T-helper 17 cell (primary cell): ENCODE results near the gene RASL11B. TPM values are rescaled to one million over a fixed set of nuclear protein-coding genes. Genes with fewer than 3 reads are reported as not detected.

ENCODE experiments used
- ATAC-seq: fragments of 150-1000 bp; cut with Tn5 transposase; 2 replicates; pipeline ENCODE4 v1.10.0; 2021; ENCODE audit warnings: mild to moderate bottlenecking, moderate library complexity
- DNase-seq, 3 donors: peaks; one replicate each; pipeline versions ENCODE4 v3.0.0 to v3.0.0-alpha.2; 2020 to 2021
- H3K9me3 ChIP-seq: one replicate; pipeline ENCODE4 v1.7.0; 2013; ENCODE audit warnings: low read length, mild to moderate bottlenecking; ENCODE audit not compliant: control insufficient read depth, poor library complexity, severe bottlenecking
- H3K27ac Mint-ChIP-seq: one replicate; pipeline ENCODE4 v1.8.0; 2022; ENCODE audit warnings: mild to moderate bottlenecking, moderate library complexity, mixed read lengths
- H3K27me3 Mint-ChIP-seq: one replicate; pipeline ENCODE4 v1.8.0; 2022; ENCODE audit warnings: mixed read lengths
- H3K36me3 Mint-ChIP-seq: one replicate; pipeline ENCODE4 v1.8.0; 2022; ENCODE audit warnings: low read depth, mixed read lengths
- H3K4me1 Mint-ChIP-seq: one replicate; pipeline ENCODE4 v1.8.0; 2022; ENCODE audit warnings: mild to moderate bottlenecking, mixed read lengths
- H3K4me3 Mint-ChIP-seq: one replicate; pipeline ENCODE4 v1.8.0; 2022; ENCODE audit warnings: mild to moderate bottlenecking, moderate library complexity, mixed read lengths
- total RNA-seq, 4 donors: library from RNA in 2 of 4; stranded (reverse) in 2 of 4; gene quantifications; one replicate each; pipeline ENCODE4 v1.2.3 and lab custom pipeline; 2022 to 2026

The RASL11B gene
- total RNA-seq, 2 donors from 2014 or later: not detected

GRCh38 chr4:52852711-52853110, 9.4 kb upstream of the RASL11B start:
- Mint-ChIP-seq H3K4me3 (no peak overlapping the region), H3K27ac (no peak overlapping the region), H3K27me3 (no peaks in the 10 kb centered on the region), H3K36me3 (no peaks in the 10 kb centered on the region), H3K4me1 (no peaks in the 10 kb centered on the region)
- ATAC-seq (no peak), DNase-seq (no peak)
- H3K9me3 ChIP-seq: no peaks in the 10 kb centered on the region

- no peaks in the 10 kb centered on the region for H3K9me3 ChIP-seq
- no peak overlapping the region for H3K4me3 Mint-ChIP-seq
These were observed 8.8 kb upstream of the RASL11B start for GRCh38 chr4:52853351-52853750.

GRCh38 chr4:52856801-52857200, 5.3 kb upstream of the RASL11B start:
- H3K4me1 Mint-ChIP-seq: peaks cover 3% of the 10 kb centered on the region
- H3K27me3 Mint-ChIP-seq: peaks cover 18% of the 10 kb centered on the region
- no peak overlapping the region for H3K4me3 Mint-ChIP-seq
- ATAC-seq: no peak
- H3K9me3 ChIP-seq: peaks cover 3% of the 10 kb centered on the region
- no peak overlapping the region for H3K27ac Mint-ChIP-seq
- DNase-seq: no peak
- no peaks in the 10 kb centered on the region for H3K36me3 Mint-ChIP-seq

More at GRCh38 chr4:52853351-52853750, 8.8 kb upstream of the RASL11B start:
- no peaks in the 10 kb centered on the region for H3K36me3 Mint-ChIP-seq
- ATAC-seq: no peak
- H3K4me1 Mint-ChIP-seq: no peaks in the 10 kb centered on the region
- no peak for DNase-seq
- no peak overlapping the region for H3K27ac Mint-ChIP-seq
- no peaks in the 10 kb centered on the region for H3K27me3 Mint-ChIP-seq

GRCh38 chr4:52860361-52860760, 1.8 kb upstream of the RASL11B start:
- Mint-ChIP-seq H3K36me3 (no peaks in the 10 kb centered on the region), H3K4me1 (peaks cover 3% of the 10 kb centered on the region), H3K27me3 (peaks cover 26% of the 10 kb centered on the region), H3K27ac (no peak overlapping the region), H3K4me3 (no peak overlapping the region)
- no peak for DNase-seq
- no peak for ATAC-seq
- H3K9me3 ChIP-seq: peaks cover 3% of the 10 kb centered on the region

- H3K4me3 Mint-ChIP-seq: peak overlapping the region; percentile 84
- ATAC-seq (no peak), DNase-seq (no peak)
- H3K9me3 ChIP-seq: peaks cover 3% of the 10 kb centered on the region
- peaks cover 26% of the 10 kb centered on the region for H3K27me3 Mint-ChIP-seq
- peak overlapping the region; percentile 37 for H3K27ac Mint-ChIP-seq
- peaks cover 3% of the 10 kb centered on the region for H3K4me1 Mint-ChIP-seq
- no peaks in the 10 kb centered on the region for H3K36me3 Mint-ChIP-seq
These were observed 820 bp upstream of the RASL11B start for GRCh38 chr4:52861171-52861823.

GRCh38 chr4:52862639-52863161, 583 bp downstream of the RASL11B start:
- Mint-ChIP-seq H3K4me1 (peaks cover 3% of the 10 kb centered on the region), H3K27me3 (peaks cover 26% of the 10 kb centered on the region), H3K4me3 (peak overlapping the region; percentile 84), H3K36me3 (no peaks in the 10 kb centered on the region), H3K27ac (no peak overlapping the region)
- ATAC-seq (no peak), DNase-seq (no peak)
- peaks cover 3% of the 10 kb centered on the region for H3K9me3 ChIP-seq

- DNase-seq (no peak), ATAC-seq (no peak)
- H3K27ac Mint-ChIP-seq: no peak overlapping the region
- no peaks in the 10 kb centered on the region for H3K36me3 Mint-ChIP-seq
- peaks cover 3% of the 10 kb centered on the region for H3K9me3 ChIP-seq
- peak overlapping the region; percentile 84 for H3K4me3 Mint-ChIP-seq
- H3K27me3 Mint-ChIP-seq: peaks cover 26% of the 10 kb centered on the region
- peaks cover 3% of the 10 kb centered on the region for H3K4me1 Mint-ChIP-seq
These were observed 1.2 kb downstream of the RASL11B start for GRCh38 chr4:52863324-52863723.

GRCh38 chr4:52864793-52865192, 2.7 kb downstream of the RASL11B start:
- H3K9me3 ChIP-seq: peaks cover 3% of the 10 kb centered on the region
- H3K27me3 Mint-ChIP-seq: peaks cover 26% of the 10 kb centered on the region
- peaks cover 3% of the 10 kb centered on the region for H3K4me1 Mint-ChIP-seq
- H3K4me3 Mint-ChIP-seq: no peak overlapping the region
- no peak for DNase-seq
- H3K27ac Mint-ChIP-seq: no peak overlapping the region
- no peaks in the 10 kb centered on the region for H3K36me3 Mint-ChIP-seq
- no peak for ATAC-seq

- H3K9me3 ChIP-seq: peaks cover 3% of the 10 kb centered on the region
- Mint-ChIP-seq H3K4me3 (no peak overlapping the region), H3K4me1 (peaks cover 3% of the 10 kb centered on the region), H3K27me3 (peaks cover 23% of the 10 kb centered on the region), H3K27ac (no peak overlapping the region), H3K36me3 (no peaks in the 10 kb centered on the region)
- DNase-seq: no peak
- no peak for ATAC-seq
These were observed 3.2 kb downstream of the RASL11B start for GRCh38 chr4:52865300-52865699.

- no peak overlapping the region for H3K4me3 Mint-ChIP-seq
- H3K27ac Mint-ChIP-seq: no peak overlapping the region
- no peaks in the 10 kb centered on the region for H3K4me1 Mint-ChIP-seq
- no peaks in the 10 kb centered on the region for H3K36me3 Mint-ChIP-seq
- no peaks in the 10 kb centered on the region for H3K9me3 ChIP-seq
- DNase-seq (no peak), ATAC-seq (no peak)
- peaks cover 9% of the 10 kb centered on the region for H3K27me3 Mint-ChIP-seq
These were observed 4.6 kb downstream of the RASL11B start for GRCh38 chr4:52866734-52867133.

- Mint-ChIP-seq H3K4me3 (no peak overlapping the region), H3K27me3 (peaks cover 8% of the 10 kb centered on the region), H3K4me1 (no peaks in the 10 kb centered on the region), H3K27ac (no peak overlapping the region), H3K36me3 (no peaks in the 10 kb centered on the region)
- DNase-seq: no peak
- no peaks in the 10 kb centered on the region for H3K9me3 ChIP-seq
- no peak for ATAC-seq
These were observed 5.0 kb downstream of the RASL11B start for GRCh38 chr4:52867163-52867562.

- Mint-ChIP-seq H3K36me3 (no peaks in the 10 kb centered on the region), H3K27ac (no peak overlapping the region), H3K4me1 (no peaks in the 10 kb centered on the region), H3K27me3 (peaks cover 6% of the 10 kb centered on the region), H3K4me3 (no peak overlapping the region)
- DNase-seq (no peak), ATAC-seq (no peak)
- H3K9me3 ChIP-seq: no peaks in the 10 kb centered on the region
These were observed 6.0 kb downstream of the RASL11B start for GRCh38 chr4:52868133-52868532.

- peaks cover 2% of the 10 kb centered on the region for H3K36me3 Mint-ChIP-seq
- ATAC-seq (no peak), DNase-seq (no peak)
- no peaks in the 10 kb centered on the region for H3K9me3 ChIP-seq
- no peak overlapping the region for H3K27ac Mint-ChIP-seq
- H3K4me3 Mint-ChIP-seq: peak overlapping the region; percentile 55
- no peaks in the 10 kb centered on the region for H3K27me3 Mint-ChIP-seq
- H3K4me1 Mint-ChIP-seq: no peaks in the 10 kb centered on the region
These were observed 7.1 kb downstream of the RASL11B start for GRCh38 chr4:52869196-52869595.

GRCh38 chr4:52869656-52870055, 7.5 kb downstream of the RASL11B start:
- Mint-ChIP-seq H3K27me3 (no peaks in the 10 kb centered on the region), H3K4me1 (no peaks in the 10 kb centered on the region)

More at GRCh38 chr4:52869656-52870055, 7.5 kb downstream of the RASL11B start:
- ATAC-seq (no peak), DNase-seq (no peak)
- H3K9me3 ChIP-seq: no peaks in the 10 kb centered on the region
- Mint-ChIP-seq H3K27ac (no peak overlapping the region), H3K4me3 (no peak overlapping the region), H3K36me3 (peaks cover 2% of the 10 kb centered on the region)
